NCI-H2171 treated with DMSO at 0.1 percent for 48 hours (cell line): ENCODE data around the gene SLC2A13.
A peak's percentile ranks its signal among the peaks of the same experiment; 100 is the strongest.

Experiments used
- DNase-seq: peaks from one replicate; lab custom pipeline; 2025; lab: John Stamatoyannopoulos, UW

The SLC2A13 gene

GRCh38 chr12:39993268-39993667 is 112.6 kb downstream of the SLC2A13 start:
- DNase-seq: no peak

GRCh38 chr12:39990122-39991101 is 115.5 kb downstream of the SLC2A13 start:
- DNase-seq: peak; percentile 6

GRCh38 chr12:39989501-39989900 is 116.4 kb downstream of the SLC2A13 start:
- DNase-seq: no peak

GRCh38 chr12:39988574-39988973 is 117.3 kb downstream of the SLC2A13 start:
- no peak for DNase-seq

- DNase-seq: no peak
Measured at GRCh38 chr12:39986674-39987073, 119.2 kb downstream of the SLC2A13 start.

- DNase-seq: no peak
Measured at GRCh38 chr12:39984670-39985069, 121.2 kb downstream of the SLC2A13 start.

GRCh38 chr12:39975374-39975918 is 130.4 kb downstream of the SLC2A13 start:
- DNase-seq: no peak

- no peak for DNase-seq
Measured at GRCh38 chr12:39972119-39972518, 133.8 kb downstream of the SLC2A13 start.

- no peak for DNase-seq
Measured at GRCh38 chr12:39971348-39971747, 134.5 kb downstream of the SLC2A13 start.

GRCh38 chr12:39966721-39967120 is 139.2 kb downstream of the SLC2A13 start:
- DNase-seq: no peak

GRCh38 chr12:39966256-39966655 is 139.6 kb downstream of the SLC2A13 start:
- DNase-seq: no peak

- no peak for DNase-seq
Measured at GRCh38 chr12:39959467-39959866, 146.4 kb downstream of the SLC2A13 start.

GRCh38 chr12:39959031-39959430 is 146.8 kb downstream of the SLC2A13 start:
- no peak for DNase-seq

- DNase-seq: no peak
Measured at GRCh38 chr12:39958377-39958776, 147.5 kb downstream of the SLC2A13 start.

- no peak for DNase-seq
Measured at GRCh38 chr12:39956725-39957124, 149.2 kb downstream of the SLC2A13 start.

GRCh38 chr12:39946361-39947280 is 159.3 kb downstream of the SLC2A13 start:
- no peak for DNase-seq

GRCh38 chr12:39937119-39937518 is 168.8 kb downstream of the SLC2A13 start:
- no peak for DNase-seq

- DNase-seq: no peak
Measured at GRCh38 chr12:39935839-39936238, 170.0 kb downstream of the SLC2A13 start.

- DNase-seq: no peak
Measured at GRCh38 chr12:39935275-39935674, 170.6 kb downstream of the SLC2A13 start.

GRCh38 chr12:39931857-39932256 is 174.0 kb downstream of the SLC2A13 start:
- no peak for DNase-seq

- no peak for DNase-seq
Measured at GRCh38 chr12:39931231-39931630, 174.7 kb downstream of the SLC2A13 start.

- no peak for DNase-seq
Measured at GRCh38 chr12:39930101-39930500, 175.8 kb downstream of the SLC2A13 start.
